ENCODE data around the gene BRSK2. TPM values are rescaled to one million over a fixed set of nuclear protein-coding genes. Genes with fewer than 3 reads are reported as not detected.
A peak's percentile ranks its signal among the peaks of the same experiment; 100 is the strongest.

Gene BRSK2
- total RNA-seq, 4 donors from 2014 or later: 0.24 to 0.81 TPM; not detected in 2

GRCh38 chr11:1484061-1484671 is 94.4 kb downstream of the BRSK2 start:
- in situ Hi-C loops (cut with MboI; ENCODE audit: low sequenced_read_pairs in 4 of 4): no loop called here
- H3K4me3 ChIP-seq: no peak overlapping the region
- ATAC-seq: no peak

GRCh38 chr11:1484695-1485503 is 95.2 kb downstream of the BRSK2 start:
- DNase-seq (no peak), ATAC-seq (no peak)
- H3K27ac ChIP-seq: peak overlapping the region in 2 of 4 donors; percentile 55 to 66
- in situ Hi-C loops (cut with MboI; ENCODE audit: low sequenced_read_pairs in 4 of 4) (no loop called here), intact Hi-C loops (cut with DNase I; ENCODE audit: low total_unique reads) (no loop called here)
- no peak for TF ChIP-seq CTCF (IDR thresholded peaks at IDR 0.05 in 4 of 5, conservative IDR thresholded peaks at IDR 0.05 in 1 of 5)
- TF ChIP-seq POLR2A (IDR thresholded peaks at IDR 0.05): no peak
- H3K4me1 ChIP-seq: peaks cover 68 to 89% of the 10 kb centered on the region in 2 donors
- peaks cover 0 to 6% of the 10 kb centered on the region in 2 donors for H3K36me3 ChIP-seq
- H3K27me3 ChIP-seq: no peaks in the 10 kb centered on the region
- H3K9me3 ChIP-seq: no peaks in the 10 kb centered on the region
- H3K4me3 ChIP-seq: no peak overlapping the region

More at GRCh38 chr11:1484061-1484671, 94.4 kb downstream of the BRSK2 start:
- H3K27me3 ChIP-seq: no peaks in the 10 kb centered on the region
- intact Hi-C loops (cut with DNase I; ENCODE audit: low total_unique reads): no loop called here
- peaks cover 0 to 13% of the 10 kb centered on the region in 2 donors for H3K36me3 ChIP-seq
- H3K9me3 ChIP-seq: no peaks in the 10 kb centered on the region
- H3K4me1 ChIP-seq: peaks cover 68 to 88% of the 10 kb centered on the region in 2 donors
- TF ChIP-seq POLR2A (IDR thresholded peaks at IDR 0.05) (no peak), CTCF (IDR thresholded peaks at IDR 0.05 in 4 of 5, conservative IDR thresholded peaks at IDR 0.05 in 1 of 5) (no peak)
- H3K27ac ChIP-seq: peak overlapping the region; percentile 55 to 80 (median 62)
- DNase-seq: no peak

GRCh38 chr11:1485504-1485885 is 95.8 kb downstream of the BRSK2 start:
- TF ChIP-seq CTCF (IDR thresholded peaks at IDR 0.05 in 4 of 5, conservative IDR thresholded peaks at IDR 0.05 in 1 of 5): no peak
- TF ChIP-seq POLR2A (IDR thresholded peaks at IDR 0.05): no peak
- Histone ChIP-seq H3K9me3 (no peaks in the 10 kb centered on the region), H3K4me3 (peak overlapping the region in 2 of 4 donors; percentile 19 to 21), H3K27me3 (no peaks in the 10 kb centered on the region), H3K36me3 (no peaks in the 10 kb centered on the region), H3K4me1 (peaks cover 68 to 88% of the 10 kb centered on the region in 2 donors), H3K27ac (peak overlapping the region in 2 of 4 donors; percentile 35 to 55)
- DNase-seq (peak in 1 of 2 donors; percentile 7), ATAC-seq (no peak)
- in situ Hi-C loops (cut with MboI; ENCODE audit: low sequenced_read_pairs in 4 of 4): no loop called here
- intact Hi-C loops (cut with DNase I; ENCODE audit: low total_unique reads): no loop called here

- in situ Hi-C loops (cut with MboI; ENCODE audit: low sequenced_read_pairs in 4 of 4): no loop called here
- TF ChIP-seq POLR2A (IDR thresholded peaks at IDR 0.05): no peak
- TF ChIP-seq CTCF (IDR thresholded peaks at IDR 0.05 in 4 of 5, conservative IDR thresholded peaks at IDR 0.05 in 1 of 5): no peak
- peaks cover 66 to 81% of the 10 kb centered on the region in 2 donors for H3K4me1 ChIP-seq
- peak in 1 of 2 donors; percentile 23 for DNase-seq
- H3K27me3 ChIP-seq: no peaks in the 10 kb centered on the region
- H3K9me3 ChIP-seq: no peaks in the 10 kb centered on the region
- H3K36me3 ChIP-seq: no peaks in the 10 kb centered on the region
- peak within 1 kb of the TSS; percentile 10 to 35 (median 20) for H3K4me3 ChIP-seq
- ATAC-seq: no peak
- peak within 1 kb of the TSS in 3 of 4 donors; percentile 29 to 55 (median 35) for H3K27ac ChIP-seq
- intact Hi-C loops (cut with DNase I; ENCODE audit: low total_unique reads): no loop called here
Observed at GRCh38 chr11:1486054-1486825, 96.5 kb downstream of the BRSK2 start, which contains the start of gene MOB2. TSS of gene MOB2 (minus strand) at chr11:1486779. CDS start at chr11:1486556, 223 bp downstream.
